Measurements from ENCODE around the gene IGIP.

The IGIP gene

DNA sequence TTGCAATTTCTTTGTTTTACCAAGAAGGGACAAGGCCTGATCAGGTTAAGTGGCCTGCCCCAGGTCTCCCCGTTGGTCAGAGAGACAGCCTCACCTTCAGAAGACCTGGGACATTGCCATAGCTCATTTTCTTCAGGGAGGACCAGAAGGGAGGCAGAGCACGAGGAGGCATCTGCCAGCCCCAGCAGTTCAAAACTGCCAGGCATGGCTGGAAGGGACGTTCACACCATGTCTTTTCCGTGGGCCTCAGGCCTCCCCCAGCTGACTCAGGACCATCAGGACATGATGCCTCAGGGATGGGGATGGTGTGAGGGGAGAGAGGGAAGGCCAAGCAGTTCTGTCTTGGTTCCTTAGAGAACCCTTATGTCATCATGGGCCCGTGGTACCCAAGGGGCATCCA is 16.5 kb downstream of the IGIP start:
- TF ChIP-seq ZFX (IDR thresholded peaks at IDR 0.05; ENCODE audit: borderline replicate concordance) = no peak
- TF ChIP-seq, protein P1, sequence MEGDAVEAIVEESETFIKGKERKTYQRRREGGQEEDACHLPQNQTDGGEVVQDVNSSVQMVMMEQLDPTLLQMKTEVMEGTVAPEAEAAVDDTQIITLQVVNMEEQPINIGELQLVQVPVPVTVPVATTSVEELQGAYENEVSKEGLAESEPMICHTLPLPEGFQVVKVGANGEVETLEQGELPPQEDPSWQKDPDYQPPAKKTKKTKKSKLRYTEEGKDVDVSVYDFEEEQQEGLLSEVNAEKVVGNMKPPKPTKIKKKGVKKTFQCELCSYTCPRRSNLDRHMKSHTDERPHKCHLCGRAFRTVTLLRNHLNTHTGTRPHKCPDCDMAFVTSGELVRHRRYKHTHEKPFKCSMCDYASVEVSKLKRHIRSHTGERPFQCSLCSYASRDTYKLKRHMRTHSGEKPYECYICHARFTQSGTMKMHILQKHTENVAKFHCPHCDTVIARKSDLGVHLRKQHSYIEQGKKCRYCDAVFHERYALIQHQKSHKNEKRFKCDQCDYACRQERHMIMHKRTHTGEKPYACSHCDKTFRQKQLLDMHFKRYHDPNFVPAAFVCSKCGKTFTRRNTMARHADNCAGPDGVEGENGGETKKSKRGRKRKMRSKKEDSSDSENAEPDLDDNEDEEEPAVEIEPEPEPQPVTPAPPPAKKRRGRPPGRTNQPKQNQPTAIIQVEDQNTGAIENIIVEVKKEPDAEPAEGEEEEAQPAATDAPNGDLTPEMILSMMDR (IDR thresholded peaks at IDR 0.05) = no peak

DNA sequence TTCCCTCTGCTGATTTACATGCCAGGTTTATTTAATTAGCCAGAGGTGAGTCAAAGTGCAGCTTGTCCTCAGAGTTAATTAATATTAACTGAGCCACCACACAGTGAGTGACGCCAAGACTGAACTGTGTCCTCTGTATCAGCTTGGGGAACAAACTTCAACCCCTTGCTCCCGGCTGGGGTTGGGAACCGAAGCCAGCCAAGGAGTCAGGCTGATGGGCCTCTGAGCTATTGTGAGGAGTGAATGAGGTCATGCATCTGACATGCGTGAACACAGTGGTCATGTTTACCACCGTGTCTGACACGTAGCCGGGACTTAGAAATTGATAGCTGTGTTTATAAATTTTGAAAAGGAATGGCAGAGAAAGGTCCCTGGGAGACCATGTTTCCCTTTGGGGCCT is 17.1 kb downstream of the IGIP start:
- H3K27ac ChIP-seq = no peak overlapping the region
- no peak for TF ChIP-seq ZFX (IDR thresholded peaks at IDR 0.05; ENCODE audit: borderline replicate concordance)
- TF ChIP-seq, protein P1 (IDR thresholded peaks at IDR 0.05) = no peak

More for the DNA sequence above, 16.5 kb downstream of the IGIP start:
- H3K27ac ChIP-seq = no peak overlapping the region

DNA sequence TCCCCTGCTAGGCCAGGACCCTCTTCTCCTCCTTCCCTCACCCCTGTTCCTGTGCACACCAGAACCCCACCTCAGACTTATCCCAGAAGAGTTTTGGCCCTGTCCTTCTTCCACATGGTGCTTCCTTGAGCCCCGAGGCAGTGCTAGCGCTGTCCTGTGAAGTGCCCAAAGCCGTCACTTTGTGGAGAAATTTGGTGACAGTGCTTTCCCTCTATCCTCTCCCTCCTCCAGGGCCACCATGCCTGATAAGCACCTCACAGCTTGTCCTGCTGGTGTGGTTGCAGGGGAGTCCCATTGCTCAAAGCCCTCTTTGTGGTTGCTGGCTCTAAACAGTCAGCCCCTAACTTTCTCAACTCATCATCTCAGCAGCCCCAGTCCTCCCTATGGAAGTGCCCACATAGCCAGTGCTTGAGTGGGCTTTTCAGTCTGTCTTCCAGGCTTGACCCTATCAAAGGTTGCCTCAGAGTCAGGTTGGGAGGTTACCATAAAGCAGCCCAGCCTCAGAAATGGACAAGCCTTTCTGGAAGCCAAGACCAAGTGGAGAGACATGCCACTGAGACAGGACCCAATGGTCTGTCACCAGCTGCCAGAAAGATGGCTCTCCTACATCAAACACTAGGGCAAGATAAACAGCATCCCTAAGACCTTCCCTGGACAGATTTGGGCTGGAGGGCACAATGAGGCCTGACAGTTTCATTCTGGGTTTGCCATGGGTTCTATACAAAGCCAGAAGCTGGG is 18.0 kb downstream of the IGIP start:
- no peak overlapping the region for H3K27ac ChIP-seq
- no peak for TF ChIP-seq ZFX (IDR thresholded peaks at IDR 0.05; ENCODE audit: borderline replicate concordance)
- TF ChIP-seq, protein P1 (IDR thresholded peaks at IDR 0.05) = no peak

GRCh38 chr5:140145256-140145655 is 19.5 kb downstream of the IGIP start:
- TF ChIP-seq ZFX (IDR thresholded peaks at IDR 0.05; ENCODE audit: borderline replicate concordance) = no peak
- TF ChIP-seq, protein P1 (IDR thresholded peaks at IDR 0.05) = no peak
- H3K27ac ChIP-seq = no peak overlapping the region

- TF ChIP-seq, protein P1 (IDR thresholded peaks at IDR 0.05) = no peak
- TF ChIP-seq ZFX (IDR thresholded peaks at IDR 0.05; ENCODE audit: borderline replicate concordance) = no peak
- no peak overlapping the region for H3K27ac ChIP-seq
These were observed 20.2 kb downstream of the IGIP start for GRCh38 chr5:140145818-140146522.

GRCh38 chr5:140146523-140146842 is 20.7 kb downstream of the IGIP start:
- H3K27ac ChIP-seq = no peak overlapping the region
- TF ChIP-seq, protein P1 (IDR thresholded peaks at IDR 0.05) = no peak
- no peak for TF ChIP-seq ZFX (IDR thresholded peaks at IDR 0.05; ENCODE audit: borderline replicate concordance)

- no peak for TF ChIP-seq ZFX (IDR thresholded peaks at IDR 0.05; ENCODE audit: borderline replicate concordance)
- TF ChIP-seq, protein P1 (IDR thresholded peaks at IDR 0.05) = no peak
These were observed 21.7 kb downstream of the IGIP start for GRCh38 chr5:140147460-140147859.

More at GRCh38 chr5:140147460-140147859, 21.7 kb downstream of the IGIP start:
- no peak overlapping the region for H3K27ac ChIP-seq
